HG02973 (cell line): Measurements from ENCODE around the gene RRH.
"Not testable (repeated sequence)": the region's sequence is repeated elsewhere in the genome, so short reads cannot be mapped to it uniquely, and the experiment has no call there.

Experiments used
- ATAC-seq: cut with Tn5 transposase; IDR thresholded peaks from one replicate; pipeline ENCODE4 v1.9.1; 2021; ENCODE audit warnings: moderate library complexity; ENCODE audit not compliant: unreplicated experiment

The RRH gene, protein sequence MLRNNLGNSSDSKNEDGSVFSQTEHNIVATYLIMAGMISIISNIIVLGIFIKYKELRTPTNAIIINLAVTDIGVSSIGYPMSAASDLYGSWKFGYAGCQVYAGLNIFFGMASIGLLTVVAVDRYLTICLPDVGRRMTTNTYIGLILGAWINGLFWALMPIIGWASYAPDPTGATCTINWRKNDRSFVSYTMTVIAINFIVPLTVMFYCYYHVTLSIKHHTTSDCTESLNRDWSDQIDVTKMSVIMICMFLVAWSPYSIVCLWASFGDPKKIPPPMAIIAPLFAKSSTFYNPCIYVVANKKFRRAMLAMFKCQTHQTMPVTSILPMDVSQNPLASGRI

DNA sequence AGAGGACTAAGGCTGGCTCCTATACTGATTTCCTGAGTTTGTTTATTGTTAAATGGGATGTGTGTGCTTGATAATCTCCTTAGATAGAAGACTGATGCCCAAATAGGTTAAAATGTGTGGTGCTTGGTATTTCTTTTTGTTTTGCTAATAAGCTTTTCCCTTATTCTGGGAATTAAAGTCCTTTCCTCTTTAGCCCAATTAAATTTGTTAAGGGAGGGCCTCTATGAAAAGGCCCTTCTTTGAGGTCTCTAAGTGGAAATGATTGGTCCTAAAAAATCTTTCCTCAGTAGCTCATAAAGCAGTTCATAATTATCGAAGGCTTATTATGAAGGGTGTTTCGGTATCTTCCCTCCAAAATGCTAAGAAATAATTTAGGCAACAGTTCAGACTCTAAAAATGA, at the start of gene RRH:
Gene RRH (plus strand): TSS at position 301 of the 400 bp plus-strand sequence. CDS start 56 bp downstream, at position 357.
- ATAC-seq: no peak

DNA sequence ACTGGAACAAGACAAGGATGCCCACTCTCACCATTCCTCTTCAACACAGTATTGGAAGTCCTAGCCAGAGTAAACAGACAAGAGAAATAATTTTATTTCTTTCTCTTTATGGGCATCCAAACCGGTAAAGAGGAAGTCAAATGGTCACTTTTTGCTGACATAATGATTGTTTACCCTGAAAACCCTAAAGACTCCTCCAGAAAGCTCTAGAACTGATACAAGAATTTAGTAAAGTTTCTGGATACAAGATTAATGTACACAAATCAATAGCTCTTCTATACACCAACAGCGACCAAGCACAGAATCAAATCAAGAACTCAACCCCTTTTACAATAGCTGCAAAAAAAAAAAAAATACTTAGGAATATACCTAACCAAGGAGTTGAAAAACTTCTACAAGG, 45.7 kb upstream of the RRH start:
- ATAC-seq: not testable (repeated sequence)

DNA sequence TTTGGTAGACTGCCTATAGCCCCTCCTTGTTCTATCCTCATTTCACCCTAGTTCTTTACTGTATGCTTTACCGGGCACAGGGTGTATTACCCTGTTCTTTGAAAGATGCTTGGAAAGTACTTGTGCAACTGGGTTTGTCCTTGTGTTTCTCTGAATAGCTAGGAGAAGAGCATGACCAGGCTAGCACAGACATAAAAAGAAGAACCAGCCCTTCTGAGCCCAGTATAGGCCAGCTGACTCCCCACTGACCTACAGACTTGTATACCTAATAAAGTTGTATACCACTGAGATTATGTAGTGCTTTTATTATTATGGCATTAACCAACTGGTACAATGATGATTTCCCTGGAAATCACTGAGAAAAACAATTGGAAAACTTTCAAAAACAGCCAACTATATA, 40.9 kb upstream of the RRH start:
- ATAC-seq: no peak

DNA sequence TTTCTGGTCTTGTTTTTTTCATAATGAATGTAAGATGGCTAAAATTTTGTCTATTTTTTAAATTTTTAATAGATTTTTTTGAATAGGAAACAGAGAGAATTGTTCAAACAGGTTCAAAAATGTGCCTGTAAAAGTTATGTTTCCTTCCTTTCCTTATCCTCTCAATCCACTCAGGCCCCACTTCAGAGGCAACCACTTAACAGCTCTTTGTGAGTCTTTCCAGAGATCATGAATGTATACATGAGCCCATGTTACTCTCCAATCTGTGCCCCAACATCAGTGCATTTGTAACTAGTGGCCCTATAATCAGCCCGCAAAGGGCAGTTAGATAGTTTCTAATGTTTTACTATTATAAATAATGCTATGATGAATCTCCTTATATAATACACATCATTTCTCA, 40.0 kb upstream of the RRH start:
- no peak for ATAC-seq

DNA sequence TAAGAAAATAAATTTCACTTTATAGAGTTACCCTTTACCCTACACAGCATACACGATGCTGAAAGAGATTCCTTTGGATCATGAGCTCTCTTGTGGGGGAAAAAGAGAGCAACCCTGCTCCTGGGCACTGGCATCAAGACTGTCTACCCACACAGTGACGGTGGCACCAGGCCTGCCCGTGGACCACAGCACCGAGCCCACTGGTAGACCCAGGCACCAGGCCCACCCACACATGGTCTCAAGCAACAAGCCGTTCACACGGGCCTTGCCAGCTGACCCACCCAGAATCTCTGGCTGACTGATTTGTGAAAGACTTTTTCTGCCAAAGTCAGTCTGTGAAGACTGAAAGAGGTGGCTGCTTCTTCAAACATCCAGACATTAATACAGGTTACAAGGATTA, 32.7 kb upstream of the RRH start:
- no peak for ATAC-seq

DNA sequence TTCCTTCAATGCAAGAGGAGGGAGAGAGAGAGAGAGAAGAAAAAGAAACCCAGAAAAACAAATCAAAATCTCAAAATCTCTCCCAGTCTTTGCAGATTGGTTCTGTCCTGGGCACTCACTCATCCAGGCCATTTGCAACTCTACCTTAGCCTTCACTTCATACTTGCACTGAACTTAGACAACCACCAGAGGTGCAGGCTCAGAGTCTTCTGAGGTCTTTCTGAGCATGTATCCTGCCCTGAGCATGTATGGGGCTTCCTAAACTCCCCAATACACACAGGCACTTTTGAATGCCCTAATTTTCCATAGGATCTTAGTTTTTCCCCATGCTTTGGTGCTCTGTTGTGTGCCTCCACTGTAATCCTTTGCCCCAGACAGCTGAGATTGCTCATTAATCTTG, 28.9 kb upstream of the RRH start:
- no peak for ATAC-seq

DNA sequence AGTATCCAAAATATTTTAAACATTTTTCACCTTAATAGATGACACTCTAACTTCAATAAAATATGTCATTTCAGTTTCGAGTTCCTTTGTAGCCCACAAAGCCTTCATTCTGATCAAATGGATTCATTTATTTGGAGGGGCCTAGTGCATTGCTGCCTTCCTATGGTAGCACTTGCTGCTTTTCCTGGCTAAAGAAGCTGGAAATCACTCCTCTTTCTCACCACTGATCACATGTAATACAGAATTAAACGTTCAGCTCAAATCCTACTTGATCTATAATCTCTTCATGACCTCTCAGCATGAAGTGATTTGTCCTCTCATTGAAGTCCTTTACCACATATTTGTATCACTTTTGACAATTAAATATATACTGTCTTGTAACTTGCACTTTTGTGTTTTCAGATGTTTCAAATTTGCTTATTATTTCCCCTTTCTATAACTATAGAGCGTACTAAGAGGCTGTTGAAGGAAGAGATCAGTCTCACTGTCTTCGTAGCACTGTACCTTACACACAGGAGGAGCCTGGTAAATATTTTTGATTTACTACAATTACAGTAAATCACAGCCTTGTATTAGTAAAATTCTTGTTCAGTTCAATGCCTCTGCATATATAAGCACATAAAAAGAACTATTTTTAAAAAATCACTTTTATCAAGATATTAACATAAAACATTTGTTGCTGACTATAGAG, 26.5 kb upstream of the RRH start:
- ATAC-seq: no peak

DNA sequence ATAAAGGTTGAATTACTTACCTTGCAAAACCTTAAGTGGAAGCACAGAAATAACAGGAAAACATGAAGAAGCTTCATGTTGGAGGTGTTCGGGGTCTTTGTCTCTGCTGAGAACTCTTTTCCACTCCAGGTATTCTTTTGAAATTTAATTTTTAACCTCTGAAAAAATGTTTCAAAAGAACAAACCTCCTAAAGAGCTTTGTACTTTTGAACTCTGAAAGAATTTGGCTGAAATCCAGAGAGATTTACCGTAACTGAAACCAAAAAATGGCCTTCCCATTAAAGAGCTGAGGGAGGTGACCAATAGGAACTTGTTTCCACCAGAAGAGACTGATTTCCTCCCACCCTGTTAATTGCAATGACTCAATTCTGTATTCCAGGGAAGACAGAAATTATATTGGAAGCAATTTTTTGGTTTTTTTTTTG, 25.9 kb upstream of the RRH start, which contains the start of gene CFI:
Gene CFI (minus strand): TSS at position 105 of the 425 bp plus-strand sequence. CDS start 28 bp downstream, at position 77.
- no peak for ATAC-seq

DNA sequence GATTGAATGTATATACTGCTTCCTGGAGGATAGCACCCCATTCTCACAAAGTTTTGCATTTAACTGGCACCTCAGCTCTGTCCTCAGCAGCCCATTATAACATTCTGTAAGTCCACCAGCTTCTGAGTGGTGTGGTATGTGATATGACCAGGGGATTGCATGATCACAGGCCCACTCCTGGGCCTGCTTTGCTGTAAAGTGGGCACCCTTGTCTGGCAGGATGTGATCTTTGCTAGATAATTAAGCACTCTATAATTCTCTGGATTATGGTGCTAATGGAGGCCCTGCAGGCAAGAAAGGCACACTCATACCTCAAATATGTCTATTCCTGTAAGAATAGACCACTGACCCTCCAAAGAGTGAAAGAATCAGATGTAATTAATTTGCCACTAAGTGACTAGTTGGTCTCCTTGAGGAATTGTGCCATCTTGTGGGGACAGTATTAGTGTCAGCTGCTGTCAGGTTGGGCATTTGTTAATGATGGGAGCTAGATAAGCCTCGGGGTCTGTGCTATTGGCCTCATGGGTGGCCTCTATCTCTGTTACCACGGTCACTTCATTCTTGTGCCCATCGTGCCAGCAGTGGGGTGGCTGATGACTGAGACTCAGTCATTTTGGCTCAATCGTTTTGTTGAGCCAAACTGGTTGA, 23.7 kb upstream of the RRH start:
- no peak for ATAC-seq

DNA sequence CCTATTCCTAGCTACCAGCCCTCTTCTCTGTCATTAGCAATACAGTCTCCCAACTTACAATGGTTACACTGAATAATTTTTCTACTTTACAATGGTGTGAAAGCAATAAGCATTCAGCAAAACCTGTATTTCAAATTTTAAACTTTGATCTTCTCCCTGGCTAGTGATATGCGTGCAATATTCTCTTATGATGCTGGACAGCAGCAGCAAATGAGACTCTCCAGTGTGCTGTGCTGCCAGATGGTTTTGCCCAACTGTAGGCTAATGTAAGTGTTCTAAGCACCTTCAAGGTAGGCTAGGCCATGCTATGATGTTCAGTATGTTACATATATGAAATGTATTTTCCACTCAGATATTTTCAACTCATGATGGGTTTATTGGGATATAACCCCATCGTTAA, 18.1 kb upstream of the RRH start:
- no peak for ATAC-seq

DNA sequence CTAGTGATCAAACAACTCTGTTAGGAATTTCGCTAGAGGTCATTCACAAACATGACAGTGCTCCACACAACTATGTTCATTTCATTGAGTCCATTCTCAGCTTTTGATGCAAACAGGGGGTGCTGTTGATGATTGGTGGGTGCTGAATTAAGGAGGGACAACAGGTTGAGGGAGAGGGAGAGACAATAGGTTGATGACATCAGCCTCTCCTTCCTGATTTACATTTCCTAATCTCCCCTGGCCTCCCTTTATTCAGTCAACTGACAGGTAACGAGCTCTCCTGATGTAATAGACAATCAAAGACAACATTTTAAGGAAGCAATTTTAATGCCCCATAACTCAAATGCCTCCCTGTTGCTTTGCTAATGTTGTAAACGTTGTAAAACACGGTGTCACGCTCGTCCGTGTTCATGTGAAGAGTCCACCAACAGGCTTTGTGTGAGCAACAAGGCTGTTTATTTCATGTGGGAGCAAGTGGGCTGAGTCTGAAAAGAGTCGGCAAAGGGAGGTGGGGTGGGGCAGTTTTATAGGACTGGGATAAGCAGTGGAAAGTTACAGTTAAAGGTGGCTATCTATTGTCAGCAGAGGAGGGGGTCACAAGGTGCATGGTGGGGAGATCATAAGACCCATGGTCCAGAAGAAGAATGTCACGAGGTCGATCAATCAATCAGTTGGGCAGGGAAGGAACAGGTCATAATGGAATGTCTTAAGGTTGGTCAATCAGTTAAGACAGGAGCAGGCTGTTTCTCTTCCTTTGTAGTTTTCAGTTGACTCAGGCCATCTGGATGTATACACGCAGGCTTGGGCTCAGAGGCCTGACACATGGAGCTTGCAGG, 17.0 kb upstream of the RRH start:
- no peak for ATAC-seq

DNA sequence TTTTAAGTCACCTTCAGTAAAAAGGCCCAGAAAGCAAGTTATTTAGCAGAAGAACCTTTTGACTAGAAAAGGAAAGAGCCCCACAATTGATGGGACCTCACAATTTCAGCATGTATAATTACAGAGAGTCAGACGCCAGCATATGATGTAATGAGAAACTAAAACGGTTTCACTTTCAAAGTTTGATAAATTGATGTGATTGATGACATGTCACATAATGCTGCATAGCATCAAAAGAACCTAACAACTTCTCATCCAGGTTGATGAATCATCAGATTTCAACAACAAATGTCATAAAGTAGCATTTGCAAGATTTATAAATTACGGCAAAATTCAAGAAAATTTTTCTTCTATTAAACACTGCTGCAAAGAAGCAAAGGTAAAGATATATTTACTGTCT, 16.1 kb upstream of the RRH start:
- ATAC-seq: no peak

DNA sequence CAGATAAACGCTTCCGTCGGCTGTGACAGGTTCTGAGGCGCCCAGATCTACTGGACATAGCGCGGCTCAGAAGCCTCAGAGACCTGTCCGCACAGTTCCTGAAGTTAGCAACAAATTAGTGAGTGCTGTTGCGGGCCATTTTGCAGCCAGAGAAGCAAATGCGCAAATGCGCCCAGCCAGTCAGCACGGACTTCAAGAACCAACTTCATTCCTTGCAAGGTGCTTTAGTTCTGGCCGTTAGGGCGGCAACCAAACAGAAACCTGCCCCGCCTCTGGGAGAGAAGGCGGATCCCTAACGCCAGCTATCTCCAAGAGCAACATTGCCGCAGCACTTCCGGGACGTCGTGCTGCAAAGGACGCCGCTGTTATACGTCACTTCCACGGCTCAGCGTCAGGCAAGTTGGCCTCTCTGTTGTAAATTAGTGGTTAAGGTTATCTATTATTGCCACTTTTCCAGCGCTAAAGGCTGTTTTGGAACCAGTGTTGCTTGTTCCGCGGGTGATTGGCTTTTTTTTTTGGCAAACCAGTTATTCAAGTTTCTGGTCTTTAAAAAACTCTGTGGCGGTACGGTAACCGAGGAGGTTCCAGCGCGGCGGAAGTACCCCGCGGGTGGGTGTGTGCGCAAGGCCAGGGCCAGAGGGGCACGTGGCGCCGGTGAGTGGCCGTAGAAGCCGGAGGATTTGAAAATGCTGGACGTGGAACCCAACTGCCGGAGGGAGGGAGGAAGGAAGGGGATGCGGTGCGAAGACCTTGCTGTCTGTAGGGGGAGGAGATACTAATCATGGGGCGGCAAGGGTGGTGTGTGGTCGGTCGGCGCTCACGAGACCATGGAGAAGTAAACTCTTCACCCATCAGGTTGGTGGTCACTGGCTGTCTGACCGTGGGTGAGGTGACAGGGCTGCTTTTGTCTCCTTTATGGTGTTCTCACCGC, 12.4 kb upstream of the RRH start, which contains the start of gene GAR1:
Gene GAR1 (plus strand): TSS at position 612 of the 931 bp plus-strand sequence. CDS start 403 bp downstream, outside the sequence.
- ATAC-seq: peak; percentile 97

DNA sequence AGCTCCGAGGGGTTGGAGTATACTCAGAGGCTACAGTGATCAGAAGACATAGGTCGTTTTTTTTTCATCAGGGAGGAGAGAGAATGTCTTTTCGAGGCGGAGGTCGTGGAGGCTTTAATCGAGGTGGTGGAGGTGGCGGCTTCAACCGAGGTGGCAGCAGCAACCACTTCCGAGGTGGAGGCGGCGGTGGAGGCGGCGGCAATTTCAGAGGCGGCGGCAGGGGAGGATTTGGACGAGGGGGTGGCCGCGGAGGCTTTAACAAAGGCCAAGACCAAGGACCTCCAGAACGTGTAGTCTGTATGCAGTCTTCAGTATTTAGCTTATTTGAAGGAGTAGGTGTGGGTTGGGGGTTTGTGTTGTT, 11.7 kb upstream of the RRH start:
- ATAC-seq: no peak

DNA sequence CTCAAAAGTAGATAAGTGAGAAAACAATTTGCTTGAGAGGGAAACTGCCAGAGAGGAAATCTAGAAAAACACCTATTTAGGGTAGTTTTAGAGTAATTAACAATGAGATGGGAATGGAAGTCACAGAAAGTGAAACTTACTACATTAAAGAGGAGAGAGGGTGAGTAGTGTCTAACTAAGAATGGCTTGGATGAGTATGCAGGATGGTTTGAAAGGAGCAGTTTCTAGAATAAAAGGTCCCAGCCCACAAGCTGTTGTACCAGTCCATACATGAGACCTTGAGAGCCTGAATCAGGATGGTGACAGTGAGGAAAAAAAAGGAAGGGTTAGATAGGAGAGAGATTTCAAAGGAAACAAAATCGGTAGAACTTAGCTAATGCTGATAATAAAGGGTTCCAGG, 10.9 kb upstream of the RRH start:
- no peak for ATAC-seq

DNA sequence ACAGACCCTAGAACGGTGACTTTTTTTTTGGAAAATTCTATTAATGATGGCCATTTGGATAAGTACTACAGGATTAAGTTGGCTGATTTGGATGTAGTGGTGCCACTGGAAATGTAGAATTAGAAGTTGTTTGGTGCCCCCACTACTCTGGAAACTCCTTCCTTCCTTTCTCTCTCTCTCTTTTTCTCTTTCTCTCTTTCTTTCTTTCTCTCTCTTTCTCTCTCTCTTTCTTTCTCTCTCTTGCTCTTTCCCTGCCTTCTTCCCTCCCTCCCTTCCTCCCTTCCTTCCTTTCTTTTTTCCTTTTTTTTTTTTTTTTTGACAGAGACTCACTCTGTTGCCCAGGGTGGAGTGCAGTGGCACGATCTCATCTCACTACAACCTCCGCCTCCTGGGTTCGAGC, 9.5 kb upstream of the RRH start:
- ATAC-seq: no peak

DNA sequence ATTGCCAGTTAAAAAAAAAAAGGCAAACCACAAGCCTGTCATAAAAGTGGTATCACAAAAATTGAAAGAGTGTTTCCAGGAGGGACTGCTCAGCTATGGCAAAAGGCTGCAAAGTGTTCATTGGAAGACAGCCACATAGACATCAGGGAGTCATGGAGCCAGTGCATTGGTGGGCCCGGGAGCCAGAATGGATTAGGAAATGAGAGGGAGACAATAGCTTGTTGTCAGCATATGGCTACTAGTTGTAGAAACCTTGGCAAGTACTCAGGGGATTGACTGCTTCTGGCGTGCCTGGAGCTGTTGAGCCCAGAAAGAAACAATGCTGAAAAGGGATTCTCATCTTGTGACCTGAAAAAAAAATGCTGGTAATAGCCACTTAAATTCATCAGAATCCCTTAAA, 7.2 kb upstream of the RRH start:
- no peak for ATAC-seq

DNA sequence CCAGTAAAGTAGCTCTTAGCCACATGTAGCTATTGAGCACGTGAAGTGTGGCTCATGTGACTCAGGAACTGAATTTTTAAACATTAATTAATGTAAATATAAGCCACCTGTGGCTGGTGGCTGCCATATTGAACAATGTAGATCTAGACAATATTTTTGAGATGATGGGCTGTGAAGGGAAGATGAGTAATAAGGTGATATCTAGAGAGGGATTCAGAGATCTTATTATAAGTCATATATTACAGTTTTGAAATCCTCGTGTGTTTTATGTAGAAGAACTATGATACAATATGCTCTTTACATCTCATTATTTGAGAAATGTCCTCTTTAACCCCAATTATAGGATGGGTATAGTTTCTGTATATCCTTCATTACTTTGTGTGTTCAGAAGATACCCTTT, 6.6 kb upstream of the RRH start:
- no peak for ATAC-seq

DNA sequence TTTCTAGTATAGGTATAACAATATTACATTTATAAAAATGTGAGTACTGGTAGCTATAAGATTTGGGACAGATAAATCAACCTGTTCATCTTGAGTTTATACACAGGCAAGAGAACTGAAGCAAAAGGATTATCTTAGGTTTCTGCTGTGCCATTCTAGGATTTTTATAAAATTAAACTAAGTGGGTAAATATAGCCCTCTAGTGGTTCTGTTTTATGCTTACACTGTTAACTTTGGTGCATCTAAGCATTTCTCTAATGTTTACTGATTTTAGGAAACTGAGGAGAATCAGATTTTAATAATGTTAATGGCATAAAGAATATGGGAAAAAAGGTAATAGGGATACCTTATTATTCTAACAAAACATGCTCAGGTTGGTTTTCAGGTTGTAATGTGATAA, 1.1 kb upstream of the RRH start:
- peak; percentile 78 for ATAC-seq

DNA sequence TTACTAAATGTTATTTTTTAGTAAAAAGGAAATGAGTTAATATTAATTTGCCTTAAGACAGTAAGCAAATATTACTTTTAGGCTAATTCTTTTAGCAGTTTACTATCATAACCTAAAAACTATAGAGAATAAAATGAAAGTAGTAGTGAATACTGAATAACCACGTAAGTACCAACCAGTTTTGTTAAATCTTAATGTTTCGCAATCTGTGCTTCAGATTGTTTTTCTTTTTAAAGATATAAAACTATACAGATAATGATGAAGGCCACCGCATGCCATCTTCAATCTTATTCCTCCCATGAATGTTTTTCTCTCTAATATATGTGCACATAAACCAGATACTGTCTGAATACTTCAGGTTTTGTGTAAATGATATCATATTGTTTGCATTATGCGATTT, 6.0 kb downstream of the RRH start:
- no peak for ATAC-seq
